GM18502 (cell line): Measurements from ENCODE around the gene ACAP3.

ENCODE experiments used
- ATAC-seq: cut with Tn5 transposase; IDR thresholded peaks from one replicate; pipeline ENCODE4 v1.9.1; 2021; ENCODE audit warnings: mild to moderate bottlenecking; ENCODE audit not compliant: unreplicated experiment, poor library complexity

Gene ACAP3

DNA sequence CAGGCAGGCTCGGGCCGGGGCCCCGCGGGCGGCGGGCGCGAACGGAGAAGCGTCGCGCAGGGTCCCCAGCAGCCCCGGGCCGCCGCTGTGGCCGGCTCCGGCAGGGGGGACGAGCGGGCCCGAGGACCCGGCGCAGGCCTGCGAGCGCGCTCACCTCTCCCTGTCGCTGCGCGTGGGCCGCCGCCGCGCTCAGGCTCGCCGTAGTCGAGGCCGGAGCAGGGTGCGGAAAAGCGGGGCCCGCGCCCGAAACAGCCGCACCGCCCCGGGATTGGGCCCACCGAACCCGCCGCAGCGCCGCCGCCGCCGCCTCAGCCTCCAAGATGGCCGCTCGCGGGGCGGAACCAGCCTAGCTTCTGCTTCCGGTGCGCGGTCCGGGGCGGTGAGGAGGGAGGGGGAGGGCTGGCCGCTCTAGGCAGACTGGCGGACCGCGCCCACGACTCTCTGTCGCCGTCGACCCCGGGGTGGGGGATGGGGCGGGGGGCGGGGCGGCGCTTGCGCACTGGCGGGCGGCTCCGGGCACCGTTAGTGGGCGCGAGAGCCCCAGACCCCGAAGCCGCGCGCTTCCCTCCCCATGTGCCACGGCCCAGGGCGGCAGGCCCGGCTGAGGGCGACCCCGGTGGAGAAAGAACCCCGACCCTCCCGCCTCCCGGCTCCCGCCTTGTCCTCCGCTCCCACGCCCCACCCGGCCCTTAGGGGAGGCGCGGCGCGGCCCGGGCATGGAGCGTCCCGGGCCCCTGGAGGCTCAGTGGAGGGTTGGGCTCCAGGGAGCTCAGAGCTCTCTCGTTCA lies 34.0 kb downstream of the ACAP3 start, which contains the start of gene UBE2J2:
UBE2J2 (minus strand) TSS at position 343 of the 787 bp plus-strand sequence. CDS start 5,862 bp downstream, outside the sequence.
- ATAC-seq, result peak; percentile 85

DNA sequence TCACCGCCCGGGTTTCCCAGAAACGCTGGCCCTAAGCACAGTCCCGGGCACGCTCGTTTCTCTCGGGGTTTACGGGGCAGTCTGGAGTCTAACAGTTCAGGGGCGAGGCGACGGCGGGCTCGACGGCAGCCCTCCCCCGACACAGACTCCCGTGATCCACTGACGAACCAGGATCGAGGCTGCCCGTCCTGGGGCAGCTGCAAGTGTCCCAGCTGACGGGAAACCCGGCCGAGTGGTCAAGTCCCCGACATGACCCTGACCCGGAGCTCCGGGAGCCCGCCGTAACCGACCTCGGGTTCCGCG lies 34.6 kb downstream of the ACAP3 start:
- ATAC-seq, result peak; percentile 2

DNA sequence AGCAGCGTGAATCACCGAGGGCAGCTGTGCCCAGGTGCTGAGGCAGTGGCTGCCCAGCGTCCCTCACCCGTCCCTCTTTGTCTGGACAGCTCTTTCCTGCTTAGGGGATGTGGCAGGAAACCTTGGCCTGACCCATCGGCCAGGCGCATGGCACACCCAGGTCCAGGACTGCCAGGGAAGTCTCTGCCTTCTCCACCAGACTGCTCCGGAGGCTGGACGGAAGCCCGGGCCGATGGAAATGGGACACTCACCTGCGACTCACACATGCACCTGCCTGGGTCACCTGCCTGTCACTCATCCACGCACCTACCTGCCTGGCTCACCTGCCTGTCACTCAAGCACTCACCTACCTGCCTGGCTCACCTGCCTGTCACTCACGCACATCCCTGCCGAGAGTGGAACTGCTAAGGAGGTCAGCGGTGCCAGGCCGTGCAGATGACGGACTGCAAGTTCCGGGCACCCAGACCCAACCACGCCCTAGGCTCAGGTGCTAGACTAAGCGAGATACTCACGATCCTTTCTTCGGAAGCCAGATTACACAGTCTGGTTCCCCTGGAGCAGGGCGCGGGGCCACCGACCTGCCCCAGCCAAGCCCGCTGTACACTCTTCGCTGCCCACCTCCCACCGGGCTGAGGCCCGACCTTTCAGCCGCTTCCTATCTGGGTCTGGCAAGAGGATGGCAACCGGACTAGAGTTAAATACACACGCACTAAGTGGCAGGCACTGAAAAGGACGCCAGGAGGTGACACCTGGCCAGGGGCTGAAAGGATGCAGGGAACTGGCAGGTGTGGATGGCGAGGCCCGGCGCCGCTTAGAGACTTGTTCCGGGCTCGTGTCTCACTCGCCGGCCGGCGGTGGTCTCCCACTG lies 35.2 kb downstream of the ACAP3 start:
- ATAC-seq, result no peak

DNA sequence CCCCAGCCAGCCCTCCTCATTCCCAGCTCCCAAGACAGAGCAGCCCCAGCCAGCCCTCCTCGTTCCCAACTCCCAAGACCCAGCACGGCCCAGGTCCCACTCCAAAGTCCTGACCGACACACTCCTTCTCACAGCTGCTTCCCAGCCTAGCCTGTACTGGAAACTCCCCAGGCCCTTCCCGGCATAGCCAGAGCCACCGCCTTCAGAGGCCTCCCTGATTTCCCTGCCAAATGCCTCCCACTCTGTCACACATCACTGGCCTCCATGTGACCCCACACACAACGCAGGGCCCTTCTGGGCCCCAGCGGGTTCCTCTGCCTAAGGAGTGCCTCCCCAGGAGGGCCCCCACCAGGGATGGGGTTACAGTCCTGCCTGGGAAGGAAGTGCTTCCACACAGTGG lies 36.9 kb downstream of the ACAP3 start:
- no peak for ATAC-seq

DNA sequence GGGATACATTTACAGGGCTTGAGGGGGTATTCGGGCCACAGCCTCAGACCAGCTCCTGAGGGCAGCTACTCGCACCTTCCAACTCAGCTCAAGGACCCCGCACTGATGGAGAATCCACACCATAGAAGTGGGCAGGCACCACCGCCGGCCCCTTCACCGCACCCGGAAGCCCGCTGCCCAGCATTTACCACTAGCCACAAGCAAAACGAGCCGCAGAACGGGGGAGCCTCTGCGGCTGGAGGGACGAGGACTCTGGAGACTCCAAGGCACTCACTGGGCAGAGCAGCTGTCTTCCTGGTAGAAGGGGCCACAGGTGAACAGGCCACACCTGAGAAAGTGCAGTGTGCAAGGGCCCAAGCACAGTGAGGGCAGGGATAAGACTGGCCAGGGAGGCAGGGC lies 39.4 kb downstream of the ACAP3 start:
- ATAC-seq, result no peak

DNA sequence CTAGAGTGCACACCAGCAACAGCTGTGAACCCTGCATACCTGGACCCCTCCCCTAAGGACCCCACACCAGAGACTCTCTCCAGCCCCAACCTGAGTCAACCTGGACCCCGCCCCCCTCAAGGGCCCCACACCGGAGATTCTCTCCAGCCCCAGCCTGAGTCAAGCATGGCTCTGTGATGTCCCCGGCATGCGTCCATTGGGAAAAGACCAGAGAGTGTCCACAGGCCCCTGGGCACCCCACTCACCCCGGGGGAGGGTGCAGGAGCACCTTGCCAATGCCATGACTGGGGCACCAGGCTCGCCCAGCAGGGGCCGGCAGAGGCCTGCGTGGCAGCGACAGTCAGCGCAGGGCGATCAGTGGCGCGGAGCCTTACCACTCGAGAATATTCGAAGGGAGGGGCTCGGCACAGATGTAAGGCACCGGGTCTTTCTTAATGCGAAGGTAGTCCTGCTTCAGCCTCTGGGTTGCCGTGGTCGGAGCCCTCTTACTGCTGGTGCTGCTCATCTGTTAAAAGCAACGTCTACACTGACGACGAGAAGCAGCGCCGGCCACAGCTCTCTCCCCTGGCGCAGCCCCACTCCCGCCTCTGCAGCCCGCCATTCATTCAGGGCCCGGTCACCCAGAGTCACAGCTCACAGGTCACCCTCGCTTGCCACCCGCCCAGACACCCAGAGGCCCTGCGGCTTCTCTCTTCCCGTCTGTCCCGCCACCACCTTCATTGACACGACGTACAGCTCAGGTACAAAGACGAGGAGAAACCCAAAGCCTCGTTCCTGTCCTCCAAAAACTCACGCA lies 40.0 kb downstream of the ACAP3 start:
- no peak for ATAC-seq

DNA sequence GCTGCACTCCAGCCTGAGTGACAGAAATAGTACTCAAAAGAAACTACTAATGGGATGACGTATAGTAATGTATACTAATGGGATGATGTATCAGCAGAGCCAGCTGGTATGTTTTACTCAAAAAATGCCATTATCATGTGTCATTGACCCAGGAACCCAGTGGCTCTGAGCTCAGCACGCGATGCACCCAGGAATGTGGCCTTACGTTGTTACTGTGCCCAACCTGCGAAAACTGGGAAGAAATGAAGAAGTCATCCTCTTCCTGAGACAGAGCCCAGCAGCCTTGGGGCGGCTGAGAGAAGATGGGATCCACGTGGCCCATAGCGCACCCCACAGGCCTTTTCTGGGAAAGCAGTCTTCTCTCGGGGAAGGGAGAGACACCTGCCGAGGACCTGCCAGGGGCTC lies 42.9 kb downstream of the ACAP3 start:
- ATAC-seq, result no peak

DNA sequence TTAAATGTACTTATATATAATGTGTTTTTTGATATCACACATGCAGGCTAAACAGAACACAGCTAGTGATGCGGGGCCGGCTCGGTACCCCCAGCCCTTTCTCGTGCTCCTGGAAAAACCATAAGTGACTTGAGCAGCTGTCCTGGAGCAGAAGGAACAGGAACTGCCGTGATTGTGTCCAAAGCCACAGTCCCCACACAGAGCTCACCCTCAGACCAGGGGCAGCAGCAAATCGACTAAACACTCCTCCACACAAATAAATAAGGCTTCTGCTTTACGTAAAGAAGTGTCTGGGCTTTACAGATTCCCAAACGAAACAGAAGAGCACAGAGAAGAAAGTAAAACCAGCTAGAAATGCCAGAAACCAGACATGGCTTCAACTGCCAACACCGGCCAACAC lies 43.7 kb downstream of the ACAP3 start:
- no peak for ATAC-seq

DNA sequence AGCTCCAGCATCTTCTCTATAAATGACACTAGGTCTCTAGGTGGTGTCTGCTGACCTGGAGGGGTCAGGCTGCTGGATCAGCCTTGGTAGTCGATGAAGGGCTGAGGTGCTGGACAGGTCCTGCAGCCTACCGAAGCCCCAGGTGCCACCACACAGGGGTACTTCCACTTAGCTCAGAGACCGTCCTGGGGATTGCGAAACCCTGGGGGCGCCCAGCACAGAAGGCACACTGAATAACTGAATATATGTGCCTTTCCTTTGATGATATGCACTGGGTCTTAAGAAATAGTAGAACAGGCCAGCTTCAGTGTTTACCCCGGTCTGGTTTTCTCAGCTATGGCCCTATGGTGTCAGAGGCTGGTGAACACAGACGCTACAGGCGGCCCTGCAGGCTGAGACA lies 45.0 kb downstream of the ACAP3 start:
- no peak for ATAC-seq

DNA sequence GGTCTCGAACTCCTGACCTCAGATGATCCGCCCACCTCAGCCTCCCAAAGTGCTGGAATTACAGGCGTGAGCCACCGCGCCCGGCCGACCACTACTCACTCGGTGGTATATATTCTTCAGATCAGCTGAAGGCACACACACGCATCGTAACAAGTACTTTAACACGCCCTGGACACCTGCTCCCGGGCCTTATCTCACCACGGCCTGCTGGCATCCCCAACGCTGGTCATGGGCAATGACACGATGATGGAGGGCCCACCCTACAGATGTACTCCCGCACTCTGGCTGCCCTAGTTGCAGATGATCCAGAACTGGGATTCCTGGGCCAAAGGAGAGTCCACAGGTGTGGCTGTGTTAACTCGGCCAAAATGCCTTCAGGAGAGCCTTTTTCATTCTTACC lies 45.7 kb downstream of the ACAP3 start:
- no peak for ATAC-seq

DNA sequence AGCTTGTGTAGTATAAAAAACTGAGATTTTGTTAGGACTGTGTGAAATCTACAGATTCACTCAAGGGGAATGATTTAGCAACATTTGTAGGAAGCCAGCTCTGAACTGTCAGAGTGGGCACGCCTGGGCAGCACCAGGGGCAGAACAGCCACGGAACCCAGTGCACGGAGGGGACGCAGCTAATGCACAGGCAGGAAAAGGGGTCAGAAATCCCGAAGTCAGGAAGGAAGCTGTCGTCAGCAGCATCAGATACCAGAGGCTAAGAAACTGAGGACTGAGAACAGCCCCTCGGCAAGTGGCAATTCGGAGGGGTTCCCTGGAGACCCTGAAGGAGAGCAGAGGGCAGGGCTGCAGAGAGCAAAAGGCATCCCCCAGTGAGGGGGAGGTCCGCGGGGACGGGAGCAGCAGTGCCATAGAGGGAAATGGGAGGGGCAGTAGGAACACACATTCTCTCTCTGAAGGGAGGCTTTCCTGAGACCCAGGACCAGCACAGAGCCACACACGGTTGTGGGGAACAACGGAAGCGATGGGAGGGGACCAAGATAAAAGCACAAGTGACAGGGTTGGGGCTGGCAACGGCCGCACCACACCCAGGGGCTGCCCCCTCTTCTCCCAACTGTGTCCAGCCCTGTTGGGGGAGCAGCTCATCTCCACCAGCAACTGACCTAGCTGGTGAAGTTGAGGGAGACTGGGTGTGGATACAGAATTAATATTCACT lies 46.7 kb downstream of the ACAP3 start:
- no peak for ATAC-seq

DNA sequence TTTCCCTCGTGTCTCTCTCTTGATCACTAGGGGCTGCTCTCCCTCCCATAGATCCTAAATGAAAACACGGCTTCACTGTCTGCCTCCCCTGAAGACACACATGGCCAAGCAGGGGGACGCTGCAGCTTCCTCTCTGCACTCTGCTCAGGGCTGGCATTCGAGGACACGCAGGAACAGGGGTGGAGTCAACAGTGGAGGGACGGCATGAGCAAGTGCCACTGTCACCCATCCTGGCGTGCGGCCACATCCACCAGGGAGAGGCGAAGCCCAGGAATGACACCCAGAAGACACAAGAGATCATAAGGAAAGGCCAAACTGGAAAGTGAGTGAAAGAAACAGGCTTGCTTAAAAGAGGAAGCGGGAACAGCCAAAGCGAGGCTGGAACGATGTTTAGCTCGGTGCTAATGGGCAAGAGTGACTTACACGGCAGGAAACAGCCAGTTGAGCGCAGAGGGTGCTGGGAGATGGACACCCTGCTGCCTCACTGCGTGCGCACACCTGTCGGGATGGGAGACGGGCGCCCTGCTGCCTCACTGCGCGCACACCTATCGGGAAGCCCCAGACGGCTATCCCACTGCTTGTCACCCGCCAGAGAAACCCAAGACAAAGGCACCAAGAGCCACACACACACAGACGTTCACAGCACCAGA lies 47.7 kb downstream of the ACAP3 start:
- ATAC-seq, result no peak

DNA sequence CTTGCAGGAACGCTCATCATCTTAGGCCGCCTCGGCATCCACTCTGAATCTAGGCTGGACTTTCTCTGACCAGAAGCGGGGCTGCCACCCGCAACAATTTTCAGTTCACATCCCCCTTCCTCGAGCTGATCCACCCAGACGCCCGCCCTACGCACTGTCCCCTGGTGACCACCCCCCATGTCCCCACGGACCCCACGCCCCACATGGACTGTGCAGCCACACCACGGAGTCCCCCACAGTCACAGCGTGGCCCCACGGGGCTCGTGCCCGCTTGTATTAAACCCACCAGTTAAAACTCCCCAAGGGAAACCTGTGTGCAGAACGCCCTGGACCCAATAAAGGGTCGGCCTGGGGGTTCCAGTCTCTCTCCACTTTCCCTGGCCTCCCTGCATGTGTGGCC lies 48.2 kb downstream of the ACAP3 start:
- no peak for ATAC-seq

DNA sequence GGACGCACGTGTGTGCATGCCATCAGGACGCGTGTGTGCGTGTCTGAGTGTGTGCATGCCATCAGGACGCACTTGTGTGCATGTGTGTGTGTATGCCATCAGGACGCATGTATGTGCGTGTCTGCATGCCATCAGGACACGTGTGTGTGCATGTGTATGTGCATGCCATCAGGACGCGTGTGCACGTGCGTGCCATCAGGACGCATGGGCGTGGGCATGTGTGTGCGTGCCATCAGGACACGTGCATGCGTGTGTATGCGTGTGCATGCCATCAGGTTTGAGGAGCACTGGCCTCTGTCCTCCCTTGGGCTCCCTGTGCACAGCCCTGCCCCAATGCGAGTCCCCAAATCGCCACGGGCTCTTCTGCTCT lies 48.6 kb downstream of the ACAP3 start:
- ATAC-seq, result no peak

DNA sequence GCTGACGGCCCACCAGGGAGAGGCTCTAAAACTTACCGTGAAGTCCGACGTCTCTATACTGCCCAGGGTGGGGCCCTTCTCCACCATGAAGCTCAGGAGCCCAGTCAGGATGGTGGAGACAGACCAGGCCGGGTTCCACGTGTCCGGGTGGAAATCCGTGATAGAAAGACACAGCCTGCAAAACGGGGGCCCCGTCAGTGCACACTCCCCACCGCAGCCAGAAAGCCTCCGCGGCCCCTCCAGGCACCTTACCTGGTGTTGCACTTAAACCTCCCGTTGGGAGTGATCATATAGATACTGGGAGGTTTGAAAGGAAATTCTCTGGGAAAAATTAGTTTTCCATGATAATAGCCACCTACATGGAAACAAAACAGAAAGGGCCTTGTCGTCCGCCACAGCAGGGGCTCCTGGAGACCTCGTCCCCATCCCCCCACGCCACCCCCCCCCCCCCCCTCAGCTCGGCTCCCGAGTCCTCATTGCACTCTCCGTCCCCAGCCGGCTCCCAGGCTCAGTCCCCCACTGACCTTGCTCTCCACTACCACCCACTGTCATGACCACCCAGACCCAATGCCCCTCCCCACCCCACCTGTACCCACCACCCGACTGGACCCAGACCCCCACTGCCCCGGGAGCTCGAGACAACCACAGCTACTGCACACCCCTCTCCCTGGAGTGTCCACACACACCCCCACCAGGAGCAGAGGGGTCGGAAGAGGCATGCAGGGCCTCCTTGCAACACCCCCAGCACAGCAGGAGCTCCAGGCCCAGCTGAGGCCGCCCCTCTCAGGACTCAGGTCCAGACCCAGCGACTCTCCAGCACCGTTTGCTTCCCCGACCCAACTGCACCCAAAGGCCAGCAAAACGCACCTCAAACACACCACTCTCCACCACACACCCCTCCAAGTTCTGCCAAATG lies 50.5 kb downstream of the ACAP3 start:
- no peak for ATAC-seq

DNA sequence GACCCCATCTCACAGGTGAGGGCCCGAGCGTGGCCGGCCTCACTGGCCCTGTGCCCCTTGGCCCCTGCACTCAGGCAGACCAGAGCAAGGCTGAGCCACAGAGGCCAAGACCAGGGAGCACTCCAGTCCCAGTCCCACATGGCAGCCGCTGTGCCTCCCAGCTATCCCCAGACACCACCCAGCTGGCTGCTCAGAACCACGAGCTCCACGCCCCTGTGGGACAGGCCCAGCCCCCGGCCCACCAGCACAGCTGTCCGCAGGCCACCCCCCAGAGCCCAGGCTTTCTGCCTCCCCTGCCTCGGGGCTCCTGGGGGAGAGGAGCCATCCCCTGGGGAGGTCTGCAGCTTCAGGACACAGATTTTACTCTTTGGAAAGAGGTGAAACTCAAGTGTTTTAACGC lies 52.1 kb downstream of the ACAP3 start:
- ATAC-seq, result no peak

DNA sequence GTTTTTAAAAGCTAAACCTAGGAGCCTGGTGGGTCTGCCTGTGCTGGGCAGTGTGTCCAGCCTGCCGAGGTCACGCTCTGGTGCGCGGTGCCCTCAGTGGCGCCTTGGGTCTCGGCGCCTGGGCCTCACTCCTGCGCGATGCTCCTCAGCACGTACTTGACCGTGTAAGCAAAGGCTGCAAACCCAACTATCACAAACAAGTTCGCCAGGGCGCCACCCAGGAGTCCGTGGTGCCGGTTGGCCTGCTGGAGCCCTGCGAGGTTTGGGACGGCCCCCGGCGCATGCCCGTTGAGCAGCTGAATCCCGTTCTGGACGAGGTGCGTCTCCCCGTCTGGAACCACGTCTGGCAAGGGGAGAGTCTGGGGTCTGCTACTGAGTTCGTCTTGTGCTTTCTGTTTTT lies 52.7 kb downstream of the ACAP3 start:
- ATAC-seq, result no peak

DNA sequence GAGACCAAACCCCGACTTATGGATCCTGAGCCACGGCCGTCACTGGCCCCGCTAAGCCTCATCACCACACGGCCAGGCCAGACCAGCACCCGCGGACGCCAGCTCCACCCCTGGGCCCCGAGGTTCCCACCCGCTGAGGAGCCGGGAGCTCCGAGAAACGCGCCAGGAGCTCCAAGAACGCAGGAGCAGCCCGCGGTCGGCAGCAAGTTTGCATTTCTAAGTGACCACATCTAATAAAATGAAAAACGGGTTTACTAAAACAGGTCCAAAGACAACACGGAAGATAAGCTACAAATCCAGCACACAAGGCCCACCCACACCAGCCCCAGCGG lies 53.1 kb downstream of the ACAP3 start:
- ATAC-seq, result no peak
